ENCODE measurements around the gene SPAG16. TPM values are rescaled to one million over a fixed set of nuclear protein-coding genes. Genes with fewer than 3 reads are reported as not detected.

Gene SPAG16
- total RNA-seq, 1 donor from 2014 or later: 19.8 TPM

DNA sequence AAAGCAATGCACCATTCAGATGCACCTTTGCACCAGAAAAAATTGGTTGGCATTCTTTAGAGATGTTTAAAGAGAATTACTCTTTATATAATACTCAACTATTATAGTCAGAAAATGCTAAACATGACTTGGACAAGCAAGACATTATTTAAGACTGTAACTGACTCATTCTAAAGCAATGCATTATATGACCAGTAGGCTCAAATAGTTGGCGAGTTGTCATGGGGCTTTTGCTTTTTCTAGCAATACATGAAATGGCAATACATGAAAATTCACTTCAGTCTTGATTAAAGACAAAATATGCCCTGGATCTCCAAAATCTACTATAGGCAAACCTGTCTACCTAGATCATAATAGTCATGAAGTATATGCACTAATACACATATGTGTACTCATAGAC is 909.7 kb downstream of the SPAG16 start:
- ATAC-seq: no peak

DNA sequence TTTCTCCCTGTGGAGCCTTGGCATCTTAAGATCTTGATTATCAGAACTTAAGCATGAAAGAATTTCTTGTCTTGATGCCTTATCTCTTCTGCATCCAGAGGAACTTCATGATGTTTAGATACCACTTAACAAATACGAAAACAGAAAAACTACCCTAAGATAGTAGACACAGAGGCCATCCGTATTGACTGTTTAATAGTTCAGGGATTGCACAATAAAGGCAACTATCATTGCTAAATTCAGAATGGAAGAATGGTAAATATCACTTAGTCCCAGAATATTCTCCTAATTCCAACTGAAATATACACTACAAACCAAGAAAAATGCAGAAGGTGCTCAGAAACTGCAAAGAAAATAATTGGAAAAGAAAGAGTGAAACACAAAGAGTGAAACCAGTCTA is 912.0 kb downstream of the SPAG16 start:
- ATAC-seq: no peak

DNA sequence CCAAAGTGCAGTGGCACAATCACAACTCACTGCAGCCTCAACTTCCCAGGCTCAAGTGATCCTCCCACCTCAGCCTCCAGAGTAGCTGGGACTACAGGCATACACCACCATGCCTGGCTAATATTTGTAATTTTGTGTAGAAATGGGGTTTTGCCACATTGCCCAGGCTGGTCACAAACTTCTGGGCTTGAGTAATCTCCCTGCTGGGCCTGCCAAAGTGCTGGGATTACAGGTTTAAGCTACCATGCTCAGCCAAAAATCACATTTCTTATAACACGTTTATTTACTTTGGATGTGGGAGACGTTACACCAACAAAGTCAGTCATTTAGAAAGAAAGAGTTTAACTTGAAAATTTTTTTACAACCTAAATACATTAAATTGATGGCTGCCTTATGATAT is 917.6 kb downstream of the SPAG16 start:
- ATAC-seq: no peak

DNA sequence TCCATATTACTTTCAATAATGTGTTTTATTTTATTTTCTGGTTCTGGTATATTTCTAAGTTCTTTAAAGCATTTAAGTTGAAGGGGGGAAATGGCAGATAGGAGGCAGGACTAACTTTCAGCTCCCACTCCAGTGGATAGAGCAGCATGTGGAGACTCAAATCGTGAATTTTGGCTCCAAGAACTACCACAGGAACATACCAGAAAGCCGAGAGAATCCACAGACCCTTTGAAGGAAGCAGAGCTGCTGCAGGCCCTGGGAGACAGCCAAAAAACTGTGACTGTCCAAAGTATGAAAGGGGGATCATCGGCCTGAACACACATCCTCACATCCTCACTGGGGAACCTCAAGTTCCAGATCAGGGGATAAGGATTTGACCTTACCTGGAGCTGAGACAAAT is 919.0 kb downstream of the SPAG16 start:
- no peak for ATAC-seq

DNA sequence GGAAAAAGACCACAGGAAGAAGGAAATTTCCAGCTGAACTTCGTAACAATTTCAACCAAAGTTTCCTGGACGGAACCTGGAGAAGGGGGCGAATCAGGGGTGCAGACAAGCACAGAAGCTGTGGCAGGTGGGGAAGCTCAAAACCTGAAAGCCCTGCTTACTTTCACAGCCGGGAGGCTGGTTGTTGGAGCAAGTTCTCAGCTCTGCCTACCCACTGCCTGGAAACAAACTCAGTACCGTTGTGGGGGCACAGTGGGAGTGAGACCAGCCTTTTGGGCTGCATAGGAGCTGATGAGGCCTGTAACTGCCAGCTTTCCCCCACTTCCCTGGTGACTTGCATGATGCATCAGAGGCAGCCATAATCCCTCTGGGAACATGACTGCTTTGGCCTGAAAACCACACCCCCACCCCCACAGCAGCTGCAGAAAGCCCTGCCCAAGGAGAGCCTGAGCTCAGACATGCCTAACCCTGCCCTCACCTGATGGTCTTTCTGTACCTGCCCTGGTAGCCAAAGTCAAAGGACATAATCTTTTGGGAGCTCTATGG is 919.6 kb downstream of the SPAG16 start:
- ATAC-seq: peak; percentile 69

DNA sequence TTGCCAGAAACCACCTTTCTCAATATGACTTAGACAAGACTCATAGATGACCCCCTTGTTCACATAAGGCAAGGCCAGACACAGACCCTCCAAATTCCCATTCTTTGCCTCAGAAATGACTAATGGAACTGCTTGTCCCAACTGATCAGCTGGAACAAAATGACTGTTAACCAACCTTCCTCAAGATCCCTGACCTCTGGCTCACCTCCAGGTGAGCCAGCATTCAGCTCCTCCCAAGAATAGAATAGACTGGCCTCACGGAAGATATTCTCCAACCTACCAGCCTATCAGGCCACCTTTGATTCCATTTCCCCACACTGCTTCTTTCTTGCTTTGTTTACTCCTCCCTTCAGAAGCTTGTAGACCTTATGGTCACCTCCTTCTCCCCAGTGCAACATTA is 930.8 kb downstream of the SPAG16 start:
- ATAC-seq: peak; percentile 31

DNA sequence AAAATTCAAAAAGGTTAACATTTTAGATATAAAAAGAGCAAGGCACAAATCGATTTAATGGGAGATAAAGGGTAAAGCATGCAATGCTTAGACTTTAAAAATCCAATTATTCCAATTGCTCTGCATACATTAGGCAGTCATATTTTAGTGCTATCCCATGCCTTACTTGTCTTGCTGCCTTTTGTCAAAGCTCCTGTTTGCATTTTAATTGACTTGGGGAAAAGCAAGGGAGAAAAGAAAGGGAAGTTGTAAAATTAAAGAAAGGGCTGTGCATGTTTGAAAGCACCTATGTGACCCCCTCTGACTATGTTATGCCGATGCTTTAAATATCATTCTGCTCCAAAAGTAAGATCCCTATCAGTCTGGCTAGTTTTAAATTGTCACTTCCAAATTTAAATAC is 932.9 kb downstream of the SPAG16 start:
- ATAC-seq: no peak

DNA sequence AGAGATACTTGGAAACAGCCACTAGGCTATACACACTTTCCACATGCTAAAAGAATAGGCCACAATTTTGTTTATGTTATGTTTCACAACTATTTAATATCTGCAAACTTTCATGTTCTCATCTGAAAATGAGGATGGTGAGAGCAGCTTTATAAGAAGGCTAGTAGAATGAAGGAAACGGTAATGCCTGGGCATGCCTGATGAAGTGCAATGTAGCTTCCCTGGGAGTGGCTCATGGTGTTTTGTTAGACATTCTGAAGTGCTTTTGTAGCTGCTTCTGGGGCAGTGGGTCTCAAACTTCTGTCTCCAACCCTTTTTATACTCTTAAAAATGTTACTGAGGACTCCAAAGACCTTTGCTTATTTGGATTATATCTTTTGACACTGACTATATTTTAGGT is 933.3 kb downstream of the SPAG16 start:
- ATAC-seq: no peak

DNA sequence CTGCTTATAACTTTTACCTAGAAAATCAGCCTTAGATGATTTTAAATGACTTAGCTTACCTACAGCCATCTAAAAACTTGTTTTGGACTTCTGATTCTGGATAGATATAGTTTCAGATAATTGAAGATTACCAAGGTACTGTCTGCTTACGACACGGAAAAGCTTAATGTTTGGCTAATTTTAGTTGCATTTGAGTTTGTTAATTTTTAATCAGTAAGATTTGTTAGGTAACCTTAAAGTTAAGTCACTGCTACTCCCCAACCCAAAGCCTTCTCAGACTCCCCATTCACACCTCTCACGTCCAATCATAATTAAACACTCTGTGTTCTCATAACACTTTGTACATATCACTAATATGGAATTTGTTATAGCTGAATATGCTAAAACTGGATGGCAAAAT is 936.0 kb downstream of the SPAG16 start:
- ATAC-seq: no peak

DNA sequence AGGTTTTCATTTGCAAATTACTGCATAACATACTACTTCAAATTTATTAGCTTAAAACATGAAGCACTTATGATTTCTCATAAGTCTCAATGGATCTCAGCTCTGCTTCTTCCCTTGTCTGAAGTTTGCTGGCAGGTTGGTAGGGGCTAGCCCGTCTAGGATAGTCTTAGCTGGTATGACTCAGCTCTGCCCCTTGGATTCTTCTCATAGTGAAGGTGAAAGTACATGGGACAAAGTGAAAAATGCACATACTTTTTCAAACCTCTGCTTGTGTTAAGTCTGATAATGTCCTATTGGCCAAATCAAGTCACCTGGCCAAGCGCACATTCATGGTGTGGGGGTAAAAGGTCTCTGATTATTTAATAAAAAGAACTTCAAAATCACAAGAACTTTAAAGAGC is 941.8 kb downstream of the SPAG16 start:
- no peak for ATAC-seq

DNA sequence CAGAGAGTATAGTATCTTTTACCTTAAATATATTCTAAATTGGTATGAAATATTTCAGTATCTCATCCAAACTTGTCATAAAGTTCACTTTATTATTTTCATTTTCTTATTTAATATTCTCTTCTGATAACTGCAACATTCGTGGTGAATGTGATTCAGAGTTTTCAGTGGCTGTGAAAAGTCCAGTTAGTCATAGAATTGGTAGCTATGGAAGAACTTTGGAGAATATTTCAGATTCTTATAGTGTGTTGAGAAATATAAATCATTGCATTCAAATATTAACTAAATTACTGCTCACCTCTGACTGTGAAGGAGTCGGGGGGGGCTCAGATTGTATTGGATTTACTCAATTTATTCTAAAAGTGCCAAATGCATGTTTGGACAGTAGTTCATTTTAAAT is 948.0 kb downstream of the SPAG16 start:
- ATAC-seq: no peak

DNA sequence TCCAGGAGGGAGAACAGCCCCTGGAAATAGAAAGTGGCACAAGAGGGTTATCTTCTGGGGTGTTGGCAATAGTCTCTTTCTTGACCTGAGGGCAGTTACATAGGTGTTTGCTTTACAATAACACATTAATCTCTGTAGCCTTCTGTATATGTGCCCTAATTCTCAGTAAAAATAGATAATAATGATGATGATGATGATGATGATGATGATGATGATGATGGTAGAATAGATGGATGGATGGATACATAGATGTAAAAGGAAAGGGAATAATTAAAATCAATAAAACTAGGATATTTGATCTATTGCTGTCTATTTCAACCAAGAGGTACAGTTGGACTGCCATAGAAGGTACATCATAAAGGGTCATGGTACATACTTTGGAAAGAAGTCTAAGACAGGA is 948.9 kb downstream of the SPAG16 start:
- no peak for ATAC-seq

DNA sequence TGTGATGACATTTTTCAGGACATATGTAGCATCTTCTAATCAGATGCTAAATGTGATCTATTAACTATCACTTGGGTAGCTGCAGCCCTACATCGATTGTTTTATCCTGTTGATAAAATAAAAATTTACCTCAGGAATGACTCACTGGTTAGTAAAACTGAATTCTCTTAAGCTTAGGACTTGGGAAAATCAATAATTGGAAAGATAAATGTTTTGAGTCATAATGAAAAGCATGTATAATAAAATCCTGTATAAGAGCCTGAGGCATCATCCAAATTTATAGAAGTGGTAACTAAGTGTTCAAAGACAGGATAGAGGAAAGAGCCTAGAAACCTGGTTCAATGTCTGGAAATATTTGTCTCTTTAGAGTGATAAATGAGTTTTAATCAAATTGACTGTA is 958.5 kb downstream of the SPAG16 start:
- no peak for ATAC-seq

DNA sequence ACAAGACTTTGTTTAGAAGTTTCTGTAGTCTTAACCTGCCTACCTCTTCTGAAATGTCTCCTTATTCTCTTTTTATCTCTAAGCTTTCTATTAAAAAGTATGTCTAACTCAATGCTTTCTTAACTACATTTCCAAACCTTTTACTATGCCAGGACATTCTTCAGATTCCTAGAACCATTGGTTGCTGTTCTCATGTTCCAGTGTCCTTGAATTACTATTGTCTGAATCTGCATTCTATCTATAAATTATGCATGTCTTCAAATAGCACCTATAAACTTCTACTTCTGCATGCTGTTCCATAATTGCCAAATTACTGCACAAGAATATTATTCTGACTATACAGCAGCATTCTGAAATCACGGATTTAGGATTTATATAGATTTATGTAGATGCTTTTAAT is 960.6 kb downstream of the SPAG16 start:
- ATAC-seq: no peak

DNA sequence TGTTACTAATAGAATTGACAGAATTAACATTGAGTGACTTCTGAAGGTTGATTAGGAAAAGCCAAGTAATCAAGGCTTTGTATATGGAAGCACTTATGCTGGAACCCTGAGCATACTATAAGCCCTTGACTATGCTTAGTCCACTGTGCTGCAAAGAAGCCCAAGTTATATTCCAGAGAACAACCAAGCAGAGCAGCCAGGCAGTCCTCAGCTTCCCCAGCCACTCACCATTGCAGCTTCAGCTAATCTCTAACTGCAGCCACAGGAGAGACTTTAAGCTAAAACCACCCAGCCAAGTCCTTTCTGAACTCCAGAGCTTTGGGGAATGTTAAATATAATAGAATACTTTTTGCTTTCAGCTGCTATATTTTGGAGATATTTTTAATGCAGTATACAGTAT is 962.2 kb downstream of the SPAG16 start:
- ATAC-seq: no peak

DNA sequence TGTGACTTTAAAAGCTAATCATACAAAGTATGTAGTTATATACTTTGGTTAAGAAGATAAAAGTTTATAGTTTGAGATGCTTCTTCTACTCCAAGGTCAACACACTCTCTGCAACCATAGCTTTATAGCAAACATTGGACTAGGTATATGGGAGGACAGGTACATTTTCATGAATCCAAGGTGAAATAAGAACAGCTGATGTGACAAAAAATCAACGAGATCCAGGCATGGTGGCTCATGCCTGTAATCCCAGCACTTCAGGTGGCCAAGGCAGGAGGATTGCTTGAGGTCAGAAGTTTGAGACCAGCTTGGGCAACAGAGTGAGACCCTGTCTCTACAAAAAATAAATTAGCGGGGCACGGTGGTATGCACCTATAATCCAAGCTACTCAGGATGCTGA is 963.3 kb downstream of the SPAG16 start:
- ATAC-seq: no peak

DNA sequence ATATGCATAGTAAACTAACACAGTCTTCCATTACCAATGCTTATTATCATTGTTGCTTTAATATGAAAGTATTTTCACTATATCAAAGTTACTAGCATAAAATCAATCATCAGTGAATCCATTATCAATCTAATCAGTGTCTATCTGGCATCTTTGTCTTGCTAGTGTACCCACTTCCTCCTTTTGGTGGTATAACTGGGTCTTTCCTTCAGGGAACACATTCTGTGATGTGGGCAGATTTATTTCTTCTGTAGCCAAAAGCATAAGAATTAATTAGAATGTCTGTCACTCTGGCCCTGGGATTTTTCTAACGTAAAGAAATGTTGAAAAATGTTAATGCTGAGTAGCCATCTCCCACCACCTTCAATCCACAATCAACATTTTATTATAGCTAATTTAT is 970.8 kb downstream of the SPAG16 start:
- no peak for ATAC-seq

DNA sequence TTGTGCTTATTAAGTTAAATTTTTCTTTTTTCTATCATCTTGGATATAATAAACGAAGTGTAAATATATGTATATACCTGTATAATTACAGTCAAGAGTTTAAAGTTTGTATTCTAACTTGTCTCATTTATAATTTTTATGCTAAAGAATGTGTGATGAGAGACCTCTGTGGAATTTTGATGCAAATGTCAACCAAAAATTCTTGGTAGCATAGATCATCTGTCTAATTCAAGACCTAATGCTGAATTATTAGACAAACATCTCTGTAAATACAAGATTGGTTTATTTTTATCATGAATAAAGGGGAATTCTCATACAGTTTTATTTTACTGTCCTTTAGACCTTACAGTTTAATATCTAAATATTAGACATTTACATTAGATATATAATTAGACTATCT is 977.4 kb downstream of the SPAG16 start:
- no peak for ATAC-seq

DNA sequence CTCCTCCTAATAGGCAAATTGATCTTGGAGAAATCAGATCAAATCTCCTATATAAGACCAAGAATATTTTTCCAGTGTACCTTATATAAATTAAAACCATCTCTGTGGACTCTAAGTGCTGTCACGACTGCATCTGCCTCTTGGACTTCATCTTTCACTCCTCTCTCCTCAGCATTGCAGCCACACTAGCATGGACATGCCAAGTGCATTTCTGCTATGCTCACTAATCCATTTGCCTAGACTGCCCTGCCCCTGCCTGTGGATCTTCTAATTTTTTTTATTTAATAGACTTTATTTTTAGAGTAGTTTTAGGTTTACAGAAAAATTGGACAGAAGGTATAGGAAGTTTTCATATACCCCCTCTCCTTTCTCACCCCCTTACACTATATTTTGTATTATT is 979.9 kb downstream of the SPAG16 start:
- ATAC-seq: no peak

DNA sequence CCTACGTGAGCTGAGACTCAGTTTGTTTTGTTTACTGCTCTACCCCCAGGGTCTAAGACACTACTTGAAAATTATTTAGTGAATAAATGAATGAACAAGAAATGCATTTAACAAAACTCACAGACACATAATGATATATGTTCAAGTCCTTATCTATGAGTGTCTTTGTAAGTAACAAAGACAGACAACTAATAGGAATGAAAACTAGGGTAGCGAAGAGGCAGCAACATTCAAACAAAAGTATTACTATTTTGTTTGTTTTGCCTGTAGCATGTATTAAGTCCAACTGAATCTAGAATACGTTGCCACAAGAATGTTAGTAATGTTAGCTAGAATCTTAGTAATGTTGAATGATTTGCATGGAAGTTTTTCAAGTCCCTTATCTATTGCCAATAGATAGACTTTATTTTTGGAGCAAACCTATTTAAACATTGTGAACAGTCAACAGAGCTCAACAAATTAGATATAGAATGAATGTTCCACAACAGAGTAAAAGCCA is 981.8 kb downstream of the SPAG16 start:
- no peak for ATAC-seq

DNA sequence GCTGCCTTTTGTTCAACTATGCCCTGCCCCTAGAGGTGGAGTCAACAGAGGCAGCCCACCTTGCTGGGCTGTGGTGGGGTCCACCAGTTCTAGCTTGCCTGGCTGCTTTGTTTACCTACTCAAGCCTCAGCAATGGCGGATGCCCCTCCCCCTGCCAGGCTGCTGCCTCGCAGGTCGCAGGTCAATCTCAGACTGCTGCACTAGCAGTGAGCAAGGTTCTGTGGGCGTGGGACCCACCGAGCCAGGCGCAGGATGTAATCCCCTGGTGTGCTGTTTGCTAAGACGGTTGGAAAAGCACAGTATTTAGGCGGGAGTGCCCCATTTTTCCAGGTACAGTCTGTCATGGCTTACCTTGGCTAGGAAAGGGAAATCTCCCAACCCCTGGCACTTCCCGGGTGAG is 993.6 kb downstream of the SPAG16 start:
- no peak for ATAC-seq

DNA sequence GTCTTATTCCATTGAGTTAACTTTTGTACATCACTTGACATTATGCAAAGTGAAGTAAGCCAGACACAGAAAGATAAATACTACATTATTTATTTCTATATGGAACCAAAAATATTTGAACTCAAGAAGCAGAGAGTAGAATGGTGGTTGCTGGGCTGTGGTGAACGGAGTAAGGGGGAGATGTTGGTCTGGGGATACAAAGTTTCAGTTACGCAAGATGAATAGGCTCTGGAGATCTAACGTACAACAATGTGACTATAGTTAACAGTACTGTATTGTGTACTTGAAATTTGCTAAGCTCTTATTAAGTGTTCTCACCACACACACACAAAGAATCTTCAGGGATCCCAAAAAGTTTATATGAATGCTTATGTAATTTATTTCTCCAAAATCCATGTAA is 1001.7 kb downstream of the SPAG16 start:
- no peak for ATAC-seq

DNA sequence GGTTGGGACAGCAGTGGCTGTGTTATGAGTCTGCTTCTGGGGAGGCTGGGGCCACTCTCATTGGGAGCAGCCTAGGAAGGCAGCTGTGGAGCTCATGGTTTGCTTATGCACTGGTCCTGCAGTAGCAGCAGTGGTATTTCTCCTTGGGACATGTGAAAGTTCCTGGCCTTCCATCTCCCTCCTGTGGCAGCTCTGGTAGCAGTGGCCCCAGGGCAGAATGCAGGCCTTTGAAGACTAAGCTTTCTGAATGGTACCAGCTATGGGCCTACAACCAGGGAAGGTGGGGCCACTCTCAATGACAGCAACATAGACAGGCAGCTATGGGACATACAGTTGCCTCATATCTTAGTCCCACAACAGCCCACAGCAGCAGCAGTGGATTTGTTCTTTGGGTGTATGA is 1009.3 kb downstream of the SPAG16 start:
- no peak for ATAC-seq

DNA sequence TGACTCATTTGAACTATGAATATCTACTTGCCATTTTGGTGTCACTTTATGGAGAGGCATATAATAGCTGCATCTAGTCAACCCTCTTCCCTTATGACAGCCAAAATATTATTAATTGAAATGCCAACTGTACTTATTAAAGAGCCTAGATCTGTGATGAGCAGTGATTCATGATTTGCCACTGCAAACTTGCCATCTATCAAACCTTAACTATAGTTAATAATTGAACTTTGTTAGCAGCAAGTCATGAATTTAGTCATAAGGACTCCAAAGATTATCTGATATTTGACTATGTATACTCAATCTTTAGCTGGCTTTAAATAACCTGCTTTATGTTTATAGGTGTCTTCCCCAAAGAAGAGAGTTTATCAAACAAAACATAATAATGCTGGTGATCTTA is 1010.2 kb downstream of the SPAG16 start:
- no peak for ATAC-seq

DNA sequence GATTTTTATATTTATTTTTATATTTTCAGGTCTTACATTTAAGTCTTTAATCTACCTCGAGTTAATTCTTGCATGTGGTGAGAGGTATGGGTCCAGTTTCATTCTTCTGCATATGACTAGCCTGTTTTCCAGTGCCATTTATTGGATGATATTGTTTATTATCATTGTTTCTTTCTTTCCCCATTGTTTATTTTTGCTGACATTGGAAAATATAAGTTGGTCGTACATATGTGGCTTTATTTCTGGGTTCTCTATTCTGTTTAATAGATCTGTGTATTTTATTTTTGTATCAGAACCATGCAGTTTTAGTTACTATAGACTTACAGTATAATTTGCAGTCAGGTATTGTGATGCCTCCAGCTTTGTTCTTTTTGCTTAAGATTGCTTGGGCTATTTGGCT is 1013.2 kb downstream of the SPAG16 start:
- ATAC-seq: no peak

DNA sequence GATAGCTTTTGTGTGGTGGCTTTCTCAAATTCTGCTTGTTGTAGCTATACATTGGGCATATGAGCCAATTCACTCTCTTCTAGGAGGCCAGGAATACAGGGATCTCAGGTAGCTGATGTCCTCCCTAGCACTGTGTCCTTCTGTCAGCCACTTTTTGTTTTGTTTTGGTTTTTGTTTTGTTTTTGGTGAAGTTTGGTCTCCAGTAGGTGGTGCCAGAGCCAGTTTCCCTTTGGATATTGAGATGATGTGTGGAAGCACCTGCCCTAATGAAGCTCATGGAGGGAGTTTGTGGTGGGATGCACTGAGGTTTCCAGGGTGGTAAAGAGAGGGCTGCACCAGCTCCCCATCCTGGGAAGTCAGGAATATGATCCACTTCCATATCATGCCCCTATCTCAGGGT is 1026.1 kb downstream of the SPAG16 start:
- ATAC-seq: no peak
